ENCODE measurements around the gene NALCN.

DNA sequence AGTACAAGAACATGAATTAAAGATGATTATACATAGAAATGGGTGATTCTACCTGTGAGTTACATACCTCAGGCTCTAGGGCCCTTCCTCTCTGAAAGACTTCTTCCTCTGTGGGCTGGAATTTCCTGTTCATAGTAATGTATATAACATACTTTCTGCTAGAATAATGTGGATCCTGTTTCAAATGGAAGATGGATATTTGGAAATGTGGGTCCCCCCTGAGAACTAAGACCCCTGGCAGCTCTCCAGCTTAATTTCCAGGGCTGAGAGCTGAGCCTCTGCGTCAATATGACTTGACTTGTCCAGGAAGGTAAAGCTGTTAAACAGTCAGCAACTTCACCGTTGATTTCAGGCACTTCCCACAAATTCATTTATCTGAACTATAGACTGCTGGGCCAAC is 296.3 kb downstream of the NALCN start:
- TF ChIP-seq, protein P1, sequence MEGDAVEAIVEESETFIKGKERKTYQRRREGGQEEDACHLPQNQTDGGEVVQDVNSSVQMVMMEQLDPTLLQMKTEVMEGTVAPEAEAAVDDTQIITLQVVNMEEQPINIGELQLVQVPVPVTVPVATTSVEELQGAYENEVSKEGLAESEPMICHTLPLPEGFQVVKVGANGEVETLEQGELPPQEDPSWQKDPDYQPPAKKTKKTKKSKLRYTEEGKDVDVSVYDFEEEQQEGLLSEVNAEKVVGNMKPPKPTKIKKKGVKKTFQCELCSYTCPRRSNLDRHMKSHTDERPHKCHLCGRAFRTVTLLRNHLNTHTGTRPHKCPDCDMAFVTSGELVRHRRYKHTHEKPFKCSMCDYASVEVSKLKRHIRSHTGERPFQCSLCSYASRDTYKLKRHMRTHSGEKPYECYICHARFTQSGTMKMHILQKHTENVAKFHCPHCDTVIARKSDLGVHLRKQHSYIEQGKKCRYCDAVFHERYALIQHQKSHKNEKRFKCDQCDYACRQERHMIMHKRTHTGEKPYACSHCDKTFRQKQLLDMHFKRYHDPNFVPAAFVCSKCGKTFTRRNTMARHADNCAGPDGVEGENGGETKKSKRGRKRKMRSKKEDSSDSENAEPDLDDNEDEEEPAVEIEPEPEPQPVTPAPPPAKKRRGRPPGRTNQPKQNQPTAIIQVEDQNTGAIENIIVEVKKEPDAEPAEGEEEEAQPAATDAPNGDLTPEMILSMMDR (IDR thresholded peaks at IDR 0.05), result no peak
- TF ChIP-seq EP300 (IDR thresholded peaks at IDR 0.05), result no peak
- TF ChIP-seq POLR2AphosphoS5 (IDR thresholded peaks at IDR 0.05), result no peak
